ENCODE data around the gene TBCCD1. TPM values are rescaled to one million over a fixed set of nuclear protein-coding genes. Genes with fewer than 3 reads are reported as not detected.

TBCCD1 gene
- total and polyA plus RNA-seq, 2 donors (not counting 3 experiments of a cell fraction or from before 2014, with no cell fraction given) = 16.5 to 16.6 TPM

DNA sequence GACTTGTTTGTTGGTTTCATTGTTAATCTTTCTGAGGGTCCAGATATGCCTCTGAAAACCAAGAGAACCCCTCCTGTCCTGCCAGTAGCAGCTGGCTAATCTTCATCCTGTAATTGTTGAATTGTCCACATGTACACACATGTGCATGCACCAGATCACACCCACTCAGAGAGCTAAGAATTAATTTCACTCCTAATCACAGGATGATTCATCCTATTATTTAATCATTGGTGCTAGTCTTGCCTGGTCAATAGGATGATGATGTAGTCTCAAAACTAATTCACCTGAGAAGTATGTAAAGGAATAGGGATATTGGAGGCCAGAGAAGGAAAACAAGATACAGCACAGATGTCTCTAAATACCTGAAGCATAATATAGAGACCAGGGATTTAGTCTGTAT lies 37.9 kb upstream of the TBCCD1 start:
- no peaks in the 10 kb centered on the region for H3K79me2 ChIP-seq (ENCODE audit: control insufficient read depth, insufficient read depth, low read length)
- H3K4me3 ChIP-seq (replicated peaks in 1 of 3; ENCODE audit: insufficient read depth in 1 of 3, low read depth in 1 of 3, low read length in 3 of 3) = no peak overlapping the region
- ChIA-PET POLR2A (no interaction called here), CTCF (interaction anchor here (1.1 to 1.5 kb wide), 2 partner anchors 9 to 12 kb away, joined by 3 to 5 read pairs; no protein-coding TSS in a partner anchor)
- H3K27me3 ChIP-seq (ENCODE audit: control insufficient read depth in 2 of 2, insufficient read depth in 2 of 2, low read length in 2 of 2) = peaks cover 0 to 4% of the 10 kb centered on the region in 2 experiments
- no peaks in the 10 kb centered on the region for H3K9me3 ChIP-seq (replicated peaks; ENCODE audit: control insufficient read depth, insufficient read depth, low read length)
- dilution Hi-C loops (cut with MboI; ENCODE audit: extremely low pct_ligation_motif_present, low sequenced_read_pairs) (no loop called here), intact Hi-C loops (cut with micrococcal nuclease) (no loop called here)
- BruUV-seq (replicated peaks) = no TSS peak
- FAIRE-seq = no peak
- H2AFZ ChIP-seq (ENCODE audit: low read depth, low read length) = no peak overlapping the region
- TF ChIP-seq FOS (IDR thresholded peaks at IDR 0.05; ENCODE audit: borderline replicate concordance, insufficient read depth, low read length) = no peak
- TF ChIP-seq POLR2AphosphoS5 (IDR thresholded peaks at IDR 0.05; ENCODE audit: insufficient read depth, low read depth, low read length) = no peak
- TF ChIP-seq, protein P1, sequence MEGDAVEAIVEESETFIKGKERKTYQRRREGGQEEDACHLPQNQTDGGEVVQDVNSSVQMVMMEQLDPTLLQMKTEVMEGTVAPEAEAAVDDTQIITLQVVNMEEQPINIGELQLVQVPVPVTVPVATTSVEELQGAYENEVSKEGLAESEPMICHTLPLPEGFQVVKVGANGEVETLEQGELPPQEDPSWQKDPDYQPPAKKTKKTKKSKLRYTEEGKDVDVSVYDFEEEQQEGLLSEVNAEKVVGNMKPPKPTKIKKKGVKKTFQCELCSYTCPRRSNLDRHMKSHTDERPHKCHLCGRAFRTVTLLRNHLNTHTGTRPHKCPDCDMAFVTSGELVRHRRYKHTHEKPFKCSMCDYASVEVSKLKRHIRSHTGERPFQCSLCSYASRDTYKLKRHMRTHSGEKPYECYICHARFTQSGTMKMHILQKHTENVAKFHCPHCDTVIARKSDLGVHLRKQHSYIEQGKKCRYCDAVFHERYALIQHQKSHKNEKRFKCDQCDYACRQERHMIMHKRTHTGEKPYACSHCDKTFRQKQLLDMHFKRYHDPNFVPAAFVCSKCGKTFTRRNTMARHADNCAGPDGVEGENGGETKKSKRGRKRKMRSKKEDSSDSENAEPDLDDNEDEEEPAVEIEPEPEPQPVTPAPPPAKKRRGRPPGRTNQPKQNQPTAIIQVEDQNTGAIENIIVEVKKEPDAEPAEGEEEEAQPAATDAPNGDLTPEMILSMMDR (IDR thresholded peaks at IDR 0.05; ENCODE audit: extremely low read depth in 1 of 2, insufficient read depth in 1 of 2, low read depth in 1 of 2, low read length in 2 of 2) = no peak
- TF ChIP-seq GATA2 (IDR thresholded peaks at IDR 0.05; ENCODE audit: insufficient read depth, insufficient read length, low read depth, low read length) = no peak
- TF ChIP-seq POLR2A (IDR thresholded peaks at IDR 0.05; ENCODE audit: low read depth, low read length) = no peak
- TF ChIP-seq JUN (IDR thresholded peaks at IDR 0.05; ENCODE audit: borderline replicate concordance, insufficient read depth, insufficient read length, low read depth) = no peak
- no peak for TF ChIP-seq MYC (IDR thresholded peaks at IDR 0.05; ENCODE audit: low read depth, low read length)
- no peak overlapping the region for H3K27ac ChIP-seq (ENCODE audit: insufficient read depth, low read depth, low read length)
- no peak overlapping the region for H3K4me2 ChIP-seq (ENCODE audit: insufficient read depth, low read length)
- no peak overlapping the region for H3K9ac ChIP-seq (replicated peaks; ENCODE audit: extremely low read depth, insufficient read depth, low read length)
- no peaks in the 10 kb centered on the region for H4K20me1 ChIP-seq (replicated peaks; ENCODE audit: control insufficient read depth, extremely low read depth, insufficient read depth, low read length)
- no peak for DNase-seq (ENCODE audit: low read depth, low spot score)
- H3K36me3 ChIP-seq (ENCODE audit: control insufficient read depth in 2 of 2, extremely low read depth in 1 of 2, insufficient read depth in 2 of 2, low read length in 2 of 2) = no peaks in the 10 kb centered on the region
- no peaks in the 10 kb centered on the region for H3K9me1 ChIP-seq (replicated peaks; ENCODE audit: control insufficient read depth, extremely low read depth, insufficient read depth, low read length)
- H3K4me1 ChIP-seq (ENCODE audit: control insufficient read depth, extremely low read depth, insufficient read depth, low read length) = no peaks in the 10 kb centered on the region
